Epidermal melanocyte (primary cell): ENCODE results near the gene CD38.

ENCODE experiments used
- DNase-seq: peaks from one replicate; pipeline ENCODE4 v3.0.0; 2011; ENCODE audit warnings: low spot score; ENCODE audit not compliant: insufficient read length

The CD38 gene

GRCh38 chr4:15894921-15895916, 117.1 kb downstream of the CD38 start:
- DNase-seq = no peak

GRCh38 chr4:15897577-15897976, 119.4 kb downstream of the CD38 start:
- DNase-seq = no peak

- DNase-seq = no peak
Measured at GRCh38 chr4:15898902-15899301, 120.8 kb downstream of the CD38 start.

GRCh38 chr4:15899511-15899910, 121.4 kb downstream of the CD38 start:
- DNase-seq = no peak

- no peak for DNase-seq
Measured at GRCh38 chr4:15901007-15901406, 122.9 kb downstream of the CD38 start.

- no peak for DNase-seq
Measured at GRCh38 chr4:15901998-15902397, 123.9 kb downstream of the CD38 start.

GRCh38 chr4:15902746-15903145, 124.6 kb downstream of the CD38 start:
- no peak for DNase-seq
